ENCODE measurements around the gene RNASEH1. TPM values are rescaled to one million over a fixed set of nuclear protein-coding genes. Genes with fewer than 3 reads are reported as not detected.

The RNASEH1 gene
- total and polyA plus RNA-seq, 2 of the 13 experiments (the other 11 are each of a cell fraction or from before 2014, with no cell fraction given): 14.5 to 57.4 TPM

DNA sequence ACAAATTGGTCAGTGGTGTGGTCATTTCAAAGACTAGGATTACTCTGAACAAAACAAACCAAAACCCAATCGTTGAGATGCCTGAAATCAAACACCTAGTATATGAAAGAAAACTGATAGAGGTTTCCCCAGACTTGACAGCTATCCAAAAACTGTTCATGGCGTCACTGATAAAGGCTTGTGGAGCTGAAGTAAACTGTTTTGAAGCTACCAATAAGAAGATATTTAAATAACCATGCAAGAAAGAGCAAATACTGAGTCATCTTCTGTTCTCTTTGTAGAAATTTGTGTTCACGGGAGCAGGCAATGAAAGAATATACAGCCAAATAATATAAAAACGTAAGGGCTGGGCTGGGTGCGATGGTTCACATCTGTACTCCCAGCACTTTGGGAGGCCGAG is 29.3 kb upstream of the RNASEH1 start:
- DNase-seq (ENCODE audit: low spot score) (peak; percentile 65), ATAC-seq (no peak), FAIRE-seq (no peak)
- H3K4me2 ChIP-seq (ENCODE audit: low read depth, low read length): no peak overlapping the region
- intact Hi-C loops (cut with micrococcal nuclease; ENCODE audit: unreplicated experiment): no loop called here
- in situ Hi-C loops (cut with HindIII; ENCODE audit: extremely low pct_ligation_motif_present, low pct_unique_long_range_greater_than_20kb): no loop called here
- 60% methylated on average over 6 of the region's 6 CpGs for WGBS (ENCODE audit: low lambda C conversion rate)
- no TSS peak for BruUV-seq (replicated peaks)
- TF ChIP-seq HOXA3 (CRISPR knock-in tag; IDR thresholded peaks at IDR 0.05): no peak
- TF ChIP-seq ZMYM4 (CRISPR knock-in tag; IDR thresholded peaks at IDR 0.05): no peak
- TF ChIP-seq FOSL2 (CRISPR knock-in tag; IDR thresholded peaks at IDR 0.05): 0 out of 2 replicates have a peak, but pooled peaks have one; percentile 7
- no peak overlapping the region for H2AFZ ChIP-seq (ENCODE audit: low read length)
- peaks cover 40% of the 10 kb centered on the region for H3K4me1 ChIP-seq (ENCODE audit: insufficient read depth, low read length)
- POLR2A ChIA-PET: interaction anchor here (0.7 to 5.4 kb wide), 5 partner anchors 12 to 69 kb away, joined by 3 to 60 read pairs (median 6); partner anchors contain the start of genes RNASEH1 and RPS7
- CTCF ChIA-PET (ENCODE audit: low intra/inter-chr PET ratio, low total read pairs): no interaction called here
- peaks cover 0 to 4% of the 10 kb centered on the region in 2 experiments; a peak in 2 of 5 replicates for H3K36me3 ChIP-seq (replicated peaks in 1 of 2; ENCODE audit: control insufficient read depth in 1 of 2, insufficient read depth in 2 of 2, low read length in 2 of 2)
- no peaks in the 10 kb centered on the region for H3K27me3 ChIP-seq (ENCODE audit: control insufficient read depth in 1 of 2, insufficient read depth in 2 of 2, low read length in 2 of 2)
- no peaks in the 10 kb centered on the region for H3K9me3 ChIP-seq (ENCODE audit: low read length)
- no peak overlapping the region for H3K4me3 ChIP-seq (replicated peaks in 1 of 3; ENCODE audit: insufficient read depth in 1 of 3, low read depth in 2 of 3, low read length in 3 of 3)
- peaks cover 6% of the 10 kb centered on the region for H3K79me2 ChIP-seq (ENCODE audit: insufficient read depth, low read length)
- peak overlapping the region; percentile 28 for H3K27ac ChIP-seq (ENCODE audit: extremely low read length, insufficient read depth, low read length)
- no peaks in the 10 kb centered on the region for H4K20me1 ChIP-seq (ENCODE audit: insufficient read depth, low read length)
- no peak overlapping the region for H3K9ac ChIP-seq (ENCODE audit: insufficient read depth, low read depth, low read length)

DNA sequence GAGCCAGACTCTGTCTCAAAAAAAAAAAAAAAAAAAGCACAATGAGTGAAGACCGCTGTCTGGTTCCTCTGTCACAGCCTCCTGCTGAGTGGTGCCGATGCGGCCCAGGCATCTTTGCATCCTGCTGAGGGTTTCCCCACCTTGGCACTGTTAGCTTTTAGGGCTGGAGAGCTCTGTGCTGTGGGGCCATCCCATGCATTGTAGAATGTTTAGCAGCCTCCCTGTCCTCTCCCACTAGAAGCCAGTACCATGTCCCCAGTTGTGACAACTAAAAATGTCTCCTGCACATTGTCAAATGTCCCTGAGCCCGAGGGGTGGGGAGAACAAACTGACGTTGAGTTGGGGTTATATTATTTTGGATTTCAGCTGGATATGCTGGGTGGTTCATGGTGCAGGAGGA is 28.9 kb upstream of the RNASEH1 start:
- ChIA-PET POLR2A (interaction anchor here (0.7 to 5.4 kb wide), 5 partner anchors 12 to 69 kb away, joined by 3 to 60 read pairs (median 6); partner anchors contain the start of genes RNASEH1 and RPS7), CTCF (ENCODE audit: low intra/inter-chr PET ratio, low total read pairs) (no interaction called here)
- no peak overlapping the region for H3K9ac ChIP-seq (ENCODE audit: insufficient read depth, low read depth, low read length)
- DNase-seq (ENCODE audit: low spot score) (no peak), FAIRE-seq (no peak), ATAC-seq (no peak)
- intact Hi-C loops (cut with micrococcal nuclease; ENCODE audit: unreplicated experiment): no loop called here
- H3K27me3 ChIP-seq (ENCODE audit: control insufficient read depth in 1 of 2, insufficient read depth in 2 of 2, low read length in 2 of 2): no peaks in the 10 kb centered on the region
- H3K4me1 ChIP-seq (ENCODE audit: insufficient read depth, low read length): peaks cover 40% of the 10 kb centered on the region
- H3K4me2 ChIP-seq (ENCODE audit: low read depth, low read length): no peak overlapping the region
- no peak for TF ChIP-seq SMAD1 (CRISPR knock-in tag; IDR thresholded peaks at IDR 0.05; ENCODE audit: borderline replicate concordance, low read depth)
- TF ChIP-seq, protein P1, sequence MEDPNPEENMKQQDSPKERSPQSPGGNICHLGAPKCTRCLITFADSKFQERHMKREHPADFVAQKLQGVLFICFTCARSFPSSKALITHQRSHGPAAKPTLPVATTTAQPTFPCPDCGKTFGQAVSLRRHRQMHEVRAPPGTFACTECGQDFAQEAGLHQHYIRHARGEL (CRISPR knock-in tag; IDR thresholded peaks at IDR 0.05): no peak
- no peak for TF ChIP-seq CBX1 (IDR thresholded peaks at IDR 0.05; ENCODE audit: low read depth)
- no peak for TF ChIP-seq PHF21A (CRISPR knock-in tag; IDR thresholded peaks at IDR 0.05)
- no peak for TF ChIP-seq HNF4A (CRISPR knock-in tag; IDR thresholded peaks at IDR 0.05)
- peak overlapping the region; percentile 28 for H3K27ac ChIP-seq (ENCODE audit: extremely low read length, insufficient read depth, low read length)
- no peaks in the 10 kb centered on the region for H3K9me3 ChIP-seq (ENCODE audit: low read length)
- H3K79me2 ChIP-seq (ENCODE audit: insufficient read depth, low read length): peaks cover 6% of the 10 kb centered on the region
- 80% methylated on average over 5 of the region's 5 CpGs for WGBS (ENCODE audit: low lambda C conversion rate)
- no peak overlapping the region for H2AFZ ChIP-seq (ENCODE audit: low read length)
- H4K20me1 ChIP-seq (ENCODE audit: insufficient read depth, low read length): 0 out of 2 replicates have a peak, but pooled peaks cover under 1% of the 10 kb centered on the region
- H3K4me3 ChIP-seq (replicated peaks in 1 of 3; ENCODE audit: insufficient read depth in 1 of 3, low read depth in 2 of 3, low read length in 3 of 3): no peak overlapping the region
- BruUV-seq (replicated peaks): no TSS peak
- in situ Hi-C loops (cut with HindIII; ENCODE audit: extremely low pct_ligation_motif_present, low pct_unique_long_range_greater_than_20kb): no loop called here
- H3K36me3 ChIP-seq (replicated peaks in 1 of 2; ENCODE audit: control insufficient read depth in 1 of 2, insufficient read depth in 2 of 2, low read length in 2 of 2): peaks cover 0 to 8% of the 10 kb centered on the region in 2 experiments; a peak in 2 of 5 replicates

Measured in HepG2 (cell line).